Activated naive CD4-positive, alpha-beta T cell treated with anti-CD3 and anti-CD28 coated beads, Interleukin-2, amount 50 U/mL, for 24 hours (primary cell): ENCODE measurements around the gene ABR.
A peak's percentile ranks its signal among the peaks of the same experiment; 100 is the strongest.
"Not testable (repeated sequence)": the region's sequence is repeated elsewhere in the genome, so short reads cannot be mapped to it uniquely, and the experiment has no call there.

Source experiments
- H3K27ac Mint-ChIP-seq: one replicate; pipeline ENCODE4 v1.8.0; 2021; ENCODE audit warnings: mild to moderate bottlenecking, mixed read lengths
- H3K27me3 Mint-ChIP-seq: one replicate; pipeline ENCODE4 v1.8.0; 2021; ENCODE audit warnings: mixed read lengths
- H3K36me3 Mint-ChIP-seq: one replicate; pipeline ENCODE4 v1.8.0; 2021; ENCODE audit warnings: mixed read lengths
- H3K4me1 Mint-ChIP-seq: one replicate; pipeline ENCODE4 v1.8.0; 2021; ENCODE audit warnings: mixed read lengths
- H3K4me3 Mint-ChIP-seq: one replicate; pipeline ENCODE4 v1.8.0; 2021; ENCODE audit warnings: mild to moderate bottlenecking, mixed read lengths
- H3K9me3 Mint-ChIP-seq: one replicate; pipeline ENCODE4 v1.8.0; 2021; ENCODE audit warnings: mixed read lengths

The ABR gene

DNA sequence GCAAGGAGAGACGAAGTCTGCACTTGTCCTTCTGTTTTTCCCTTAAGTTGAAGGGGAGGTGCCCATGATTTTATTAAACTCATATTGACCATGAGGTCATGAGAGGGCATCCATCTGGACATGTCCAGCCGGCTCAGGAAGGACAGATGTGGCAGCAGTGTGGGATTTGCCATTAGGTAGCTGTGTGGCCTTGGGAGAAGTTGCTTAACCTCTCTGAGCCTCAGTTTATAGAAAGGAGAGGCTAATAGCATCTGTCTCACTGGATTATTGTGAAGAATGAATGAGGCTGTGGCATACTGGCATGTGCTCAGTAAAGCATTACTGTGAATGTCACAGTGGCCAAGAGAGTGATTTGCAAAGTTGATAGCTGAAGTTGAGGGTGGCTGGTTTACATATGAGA is 181.7 kb downstream of the ABR start:
- no peaks in the 10 kb centered on the region for H3K27me3 Mint-ChIP-seq
- H3K27ac Mint-ChIP-seq, result peak overlapping the region; percentile 93
- peaks cover 11% of the 10 kb centered on the region for H3K36me3 Mint-ChIP-seq
- H3K4me3 Mint-ChIP-seq, result peak overlapping the region; percentile 98
- H3K4me1 Mint-ChIP-seq, result peaks cover 25% of the 10 kb centered on the region
- H3K9me3 Mint-ChIP-seq, result no peaks in the 10 kb centered on the region

DNA sequence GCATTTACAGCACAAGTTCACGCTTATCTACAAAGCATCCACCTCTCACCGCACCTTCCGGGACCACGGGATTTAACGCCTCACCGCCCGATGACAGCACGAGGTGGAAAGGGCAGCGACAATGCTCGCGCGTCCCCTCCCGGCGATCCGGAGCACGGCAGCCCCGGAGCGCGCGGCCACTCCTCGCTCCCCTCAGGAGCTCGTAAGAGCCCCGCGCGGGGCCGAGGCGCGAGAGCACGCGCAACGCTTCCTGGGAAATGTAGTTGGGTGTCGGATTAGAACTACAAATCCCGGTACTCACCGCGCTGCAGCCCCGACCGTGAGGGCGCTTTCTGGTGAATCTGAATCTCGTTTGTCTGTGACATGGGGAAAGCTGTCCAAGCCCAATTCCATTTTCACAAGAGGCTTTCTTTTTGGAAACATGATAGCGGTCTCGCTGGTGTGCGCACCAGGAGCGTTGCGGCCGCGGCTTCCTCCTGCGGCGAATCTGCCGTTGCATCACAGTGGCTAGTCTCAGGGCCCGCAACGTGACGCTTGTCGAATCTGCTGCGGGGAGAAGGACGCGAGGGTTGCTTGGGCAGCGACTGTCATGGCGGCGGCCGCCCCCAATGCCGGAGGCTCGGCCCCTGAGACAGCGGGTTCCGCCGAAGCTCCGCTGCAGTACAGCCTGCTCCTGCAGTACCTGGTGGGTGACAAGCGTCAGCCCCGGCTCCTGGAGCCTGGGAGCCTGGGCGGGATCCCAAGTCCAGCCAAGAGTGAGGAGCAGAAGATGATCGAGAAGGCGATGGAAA is 183.0 kb downstream of the ABR start, which contains the start of gene TIMM22:
TIMM22 (plus strand) TSS at position 576 of the 791 bp plus-strand sequence; CDS start at position 590, 14 bp downstream.
- Mint-ChIP-seq H3K4me3 (peak within 1 kb of the TSS; percentile 98), H3K36me3 (peaks cover 8% of the 10 kb centered on the region), H3K27me3 (no peaks in the 10 kb centered on the region), H3K27ac (peak within 1 kb of the TSS; percentile 99), H3K4me1 (peaks cover 25% of the 10 kb centered on the region), H3K9me3 (no peaks in the 10 kb centered on the region)

DNA sequence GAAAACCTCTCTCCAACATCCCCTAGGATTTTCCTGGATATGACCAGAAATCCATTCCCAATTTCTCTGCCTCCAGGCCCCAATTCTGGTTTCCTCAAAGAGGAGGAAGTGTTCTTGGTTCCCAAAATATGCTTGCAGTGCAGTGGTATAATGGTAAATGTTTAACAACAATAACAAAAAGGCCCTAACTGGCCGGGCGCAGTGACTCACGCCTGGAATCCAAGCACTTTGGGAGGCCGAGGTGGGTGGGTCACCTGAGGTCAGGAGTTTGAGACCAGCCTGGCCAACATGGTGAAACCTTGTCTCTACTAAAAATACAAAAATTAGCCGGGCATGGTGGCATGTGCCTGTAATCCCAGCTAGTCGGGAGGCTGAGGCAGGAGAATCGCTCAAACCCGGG is 184.5 kb downstream of the ABR start:
- H3K4me1 Mint-ChIP-seq, result peaks cover 22% of the 10 kb centered on the region
- H3K4me3 Mint-ChIP-seq, H3K9me3 Mint-ChIP-seq, H3K36me3 Mint-ChIP-seq, H3K27me3 Mint-ChIP-seq, H3K27ac Mint-ChIP-seq: not testable (repeated sequence)

DNA sequence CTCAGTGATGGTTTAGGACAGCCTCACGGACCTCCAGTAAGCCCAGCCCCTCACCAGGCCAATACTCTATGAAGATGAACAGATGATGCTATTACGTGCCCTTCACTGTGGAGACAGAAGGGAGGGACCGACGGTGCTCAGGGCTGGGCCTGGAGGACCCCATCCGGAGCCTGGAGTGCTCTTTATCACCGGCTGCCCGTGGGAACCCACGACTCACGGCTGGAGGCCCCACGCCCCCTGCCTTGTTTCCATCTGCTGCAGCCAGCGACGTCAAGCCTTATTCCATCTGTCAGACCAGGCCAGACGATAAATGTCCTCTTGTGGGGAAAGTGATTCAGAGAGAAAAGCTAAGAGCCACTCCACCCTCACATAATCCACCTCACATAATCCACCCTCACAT is 186.8 kb downstream of the ABR start:
- no peak overlapping the region for H3K4me3 Mint-ChIP-seq
- H3K4me1 Mint-ChIP-seq, result peaks cover 3% of the 10 kb centered on the region
- peaks cover under 1% of the 10 kb centered on the region for H3K27me3 Mint-ChIP-seq
- H3K36me3 Mint-ChIP-seq, result no peaks in the 10 kb centered on the region
- no peak overlapping the region for H3K27ac Mint-ChIP-seq
- H3K9me3 Mint-ChIP-seq, result no peaks in the 10 kb centered on the region

DNA sequence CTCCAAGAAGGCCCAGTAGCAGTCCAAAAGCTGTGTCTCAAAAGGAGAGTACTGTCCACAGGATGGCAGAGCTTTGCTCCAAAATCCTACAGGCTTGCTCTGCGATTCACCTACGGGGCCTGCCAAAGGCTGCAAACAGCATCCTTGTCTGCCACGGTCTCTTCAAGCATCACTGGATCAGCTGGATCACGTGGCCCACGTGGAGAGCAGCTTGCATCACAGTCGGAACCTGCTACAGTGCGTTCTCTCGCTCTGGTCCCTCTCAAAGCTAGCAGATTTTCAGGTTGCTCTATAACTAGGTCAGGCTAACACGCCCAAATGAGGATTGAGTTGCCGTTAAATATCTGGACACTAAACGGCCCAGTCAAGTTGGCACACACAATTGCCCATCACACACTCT is 191.2 kb downstream of the ABR start:
- Mint-ChIP-seq H3K27ac (no peak overlapping the region), H3K4me1 (no peaks in the 10 kb centered on the region), H3K4me3 (no peak overlapping the region), H3K27me3 (peaks cover 2% of the 10 kb centered on the region), H3K36me3 (no peaks in the 10 kb centered on the region), H3K9me3 (no peaks in the 10 kb centered on the region)

- H3K4me1 Mint-ChIP-seq, result no peaks in the 10 kb centered on the region
- no peak overlapping the region for H3K27ac Mint-ChIP-seq
- H3K9me3 Mint-ChIP-seq, result no peaks in the 10 kb centered on the region
- H3K27me3 Mint-ChIP-seq, result peaks cover 2% of the 10 kb centered on the region
- no peak overlapping the region for H3K4me3 Mint-ChIP-seq
- no peaks in the 10 kb centered on the region for H3K36me3 Mint-ChIP-seq
Measured at GRCh38 chr17:987931-988330, 191.8 kb downstream of the ABR start.

GRCh38 chr17:986322-986929 is 193.4 kb downstream of the ABR start:
- H3K4me1 Mint-ChIP-seq, result no peaks in the 10 kb centered on the region
- H3K36me3 Mint-ChIP-seq, result no peaks in the 10 kb centered on the region
- no peak overlapping the region for H3K4me3 Mint-ChIP-seq
- peaks cover 2% of the 10 kb centered on the region for H3K27me3 Mint-ChIP-seq
- H3K9me3 Mint-ChIP-seq, result no peaks in the 10 kb centered on the region
- H3K27ac Mint-ChIP-seq, result no peak overlapping the region

DNA sequence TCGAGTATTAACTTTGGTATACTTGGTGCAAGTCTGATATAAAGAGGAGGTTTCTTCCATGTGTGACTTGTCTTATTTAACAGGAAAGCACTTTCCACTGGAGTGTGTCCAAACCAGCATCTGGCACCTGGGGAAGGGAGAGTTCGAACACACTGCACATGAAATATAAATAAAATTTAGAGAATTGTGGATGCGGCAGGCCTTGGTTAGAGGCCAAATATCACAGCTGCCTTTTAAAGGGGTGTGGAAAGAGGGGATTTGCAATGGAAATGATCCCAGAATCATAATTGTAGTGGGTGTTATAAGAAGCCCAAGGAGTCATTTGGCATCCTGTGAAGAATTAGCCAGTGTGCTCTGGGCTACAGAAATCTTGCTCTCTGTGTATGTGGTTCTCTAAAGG is 195.9 kb downstream of the ABR start:
- Mint-ChIP-seq H3K27ac (no peak overlapping the region), H3K4me3 (no peak overlapping the region), H3K9me3 (no peaks in the 10 kb centered on the region), H3K4me1 (peaks cover 10% of the 10 kb centered on the region), H3K27me3 (peaks cover 2% of the 10 kb centered on the region), H3K36me3 (no peaks in the 10 kb centered on the region)

DNA sequence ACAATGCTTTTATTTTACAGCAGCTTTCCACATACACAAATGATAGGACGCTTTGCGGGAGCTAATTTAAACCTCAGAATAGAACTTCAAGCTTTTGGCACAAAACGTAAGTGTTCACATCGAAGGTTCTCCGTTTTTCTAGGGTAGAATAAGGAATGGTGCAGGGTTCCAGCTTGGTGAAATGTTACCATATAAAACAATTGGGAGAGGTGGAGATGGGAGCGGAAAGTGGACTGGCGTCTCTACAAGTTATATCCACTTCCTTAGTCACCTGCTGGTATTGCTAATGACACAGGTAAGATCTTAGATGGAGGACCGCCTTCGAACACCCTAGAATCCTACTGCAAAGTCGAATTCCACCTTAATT is 198.5 kb downstream of the ABR start:
- Mint-ChIP-seq H3K27me3 (peaks cover 17% of the 10 kb centered on the region), H3K4me1 (peaks cover 15% of the 10 kb centered on the region), H3K27ac (peak overlapping the region; percentile 52), H3K4me3 (peak overlapping the region; percentile 75), H3K36me3 (no peaks in the 10 kb centered on the region), H3K9me3 (no peaks in the 10 kb centered on the region)

DNA sequence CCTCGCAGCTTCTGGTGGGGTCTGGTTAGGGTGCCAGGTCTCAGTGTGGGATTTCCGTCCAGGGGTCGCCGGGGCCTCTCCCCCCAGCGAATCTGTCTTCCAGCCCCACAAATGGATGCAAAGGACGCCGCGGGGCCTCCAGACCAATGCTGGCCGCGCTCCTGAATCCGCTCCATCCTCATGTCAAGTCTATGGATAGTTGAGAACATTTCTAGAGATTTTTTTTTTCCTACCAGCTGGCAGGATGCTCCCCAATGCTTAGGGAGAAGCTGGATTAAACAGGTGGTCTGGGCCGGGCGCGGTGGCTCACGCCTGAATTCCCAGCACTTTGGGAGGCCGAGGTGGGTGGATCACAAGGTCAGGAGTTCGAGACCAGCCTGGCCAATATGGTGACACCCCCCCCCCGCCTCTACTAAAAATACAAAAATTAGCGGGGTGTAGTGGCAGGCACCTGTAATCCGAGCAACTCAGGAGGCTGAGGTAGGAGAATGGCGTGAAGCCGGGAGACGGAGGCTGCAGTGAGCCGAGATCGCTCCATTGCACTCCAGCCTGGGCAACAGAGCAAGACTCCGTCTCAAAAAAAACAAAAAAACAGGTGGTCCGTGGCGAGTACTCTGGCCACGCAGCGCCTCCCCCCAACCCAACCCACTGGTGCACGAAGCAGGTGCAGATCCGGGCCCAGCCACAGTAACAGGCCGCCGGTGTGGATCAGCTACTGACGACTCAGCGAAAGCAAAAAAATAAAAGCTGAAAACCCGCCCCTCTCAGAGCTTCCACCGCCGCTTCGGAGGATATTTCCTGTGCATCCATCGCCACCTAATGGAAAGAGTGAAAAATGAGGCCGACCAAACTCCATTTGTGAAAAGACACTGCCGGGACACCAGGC is 199.1 kb downstream of the ABR start:
- H3K27me3 Mint-ChIP-seq, result peaks cover 21% of the 10 kb centered on the region
- H3K27ac Mint-ChIP-seq, result peak overlapping the region; percentile 52
- no peaks in the 10 kb centered on the region for H3K36me3 Mint-ChIP-seq
- peak overlapping the region; percentile 75 for H3K4me3 Mint-ChIP-seq
- H3K4me1 Mint-ChIP-seq, result peaks cover 15% of the 10 kb centered on the region
- H3K9me3 Mint-ChIP-seq, result no peaks in the 10 kb centered on the region

- Mint-ChIP-seq H3K27ac (no peak within 1 kb of the TSS), H3K9me3 (no peaks in the 10 kb centered on the region), H3K4me1 (peaks cover 15% of the 10 kb centered on the region), H3K36me3 (no peaks in the 10 kb centered on the region), H3K4me3 (peak within 1 kb of the TSS; percentile 74), H3K27me3 (peaks cover 27% of the 10 kb centered on the region)
Measured at GRCh38 chr17:979539-980405, 200.0 kb downstream of the ABR start, which contains the start of gene NXN. Gene NXN (minus strand): TSS chr17:979776.

DNA sequence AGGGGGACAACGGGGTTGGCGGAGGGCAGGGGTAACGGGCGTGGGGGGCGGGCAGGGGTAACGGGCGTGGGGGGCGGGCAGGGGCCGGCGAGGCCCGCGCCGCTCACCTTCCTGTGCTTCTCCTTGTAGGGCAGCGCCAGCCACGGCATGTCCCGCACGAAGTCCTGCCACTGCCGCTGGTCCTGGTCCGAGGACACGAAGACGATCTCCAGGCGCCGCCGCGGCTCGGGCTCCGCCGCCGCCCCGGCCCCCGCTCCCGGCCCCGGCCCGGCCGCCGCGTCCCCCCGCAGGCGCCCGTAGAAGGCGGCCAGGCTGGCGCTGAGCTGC is 200.6 kb downstream of the ABR start:
- H3K9me3 Mint-ChIP-seq, result no peaks in the 10 kb centered on the region
- H3K27me3 Mint-ChIP-seq, result peaks cover 27% of the 10 kb centered on the region
- no peak overlapping the region for H3K4me3 Mint-ChIP-seq
- H3K27ac Mint-ChIP-seq, result no peak overlapping the region
- H3K36me3 Mint-ChIP-seq, result no peaks in the 10 kb centered on the region
- peaks cover 15% of the 10 kb centered on the region for H3K4me1 Mint-ChIP-seq

DNA sequence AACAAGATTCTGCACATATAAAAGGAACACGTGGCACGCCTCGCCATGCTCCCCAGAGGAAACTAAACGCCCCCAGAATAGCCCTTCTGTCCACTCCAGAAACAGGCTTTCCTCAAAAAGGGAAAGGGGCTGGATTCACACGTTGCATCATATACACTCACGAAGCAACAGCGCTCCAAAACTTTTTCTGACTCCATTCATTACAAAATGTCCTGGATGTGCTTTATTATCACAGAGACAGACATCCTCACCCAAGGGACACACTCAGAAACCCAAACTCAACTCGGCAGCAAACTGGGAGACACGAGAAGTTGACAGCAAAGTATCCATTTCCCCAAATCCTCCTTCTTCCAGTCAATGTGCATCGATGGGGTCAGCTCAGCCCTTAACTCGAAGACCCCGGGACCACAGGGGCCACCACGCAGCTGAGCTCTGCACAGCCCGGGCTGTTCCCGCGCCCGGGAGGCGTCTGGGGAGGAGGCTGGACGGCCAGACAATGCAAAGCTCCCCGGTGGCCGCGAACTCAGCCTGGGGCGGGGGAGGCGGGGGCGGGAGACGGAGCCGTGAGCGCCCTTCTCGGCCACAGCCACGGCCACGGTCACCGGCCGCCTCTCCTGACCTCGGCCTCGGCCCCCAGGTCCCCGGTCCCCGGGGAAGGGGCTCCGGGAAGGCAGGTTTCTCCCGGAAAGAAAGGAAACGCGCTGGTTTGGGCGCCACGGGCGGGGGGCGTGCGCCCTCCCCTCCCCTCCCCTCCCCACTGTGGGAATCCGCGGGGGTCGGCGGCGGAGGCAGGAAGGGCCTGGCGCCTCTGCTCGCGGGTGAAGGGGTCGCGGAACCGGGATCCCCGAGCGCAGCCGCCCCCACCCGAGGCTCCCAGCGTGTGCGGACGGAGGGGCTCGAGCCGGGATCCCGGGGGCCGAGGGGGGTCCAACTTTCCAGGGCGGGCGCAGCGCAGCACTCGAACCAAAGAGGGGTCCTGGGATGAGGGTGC is 201.4 kb downstream of the ABR start:
- Mint-ChIP-seq H3K27me3 (peaks cover 28% of the 10 kb centered on the region), H3K36me3 (no peaks in the 10 kb centered on the region), H3K9me3 (no peaks in the 10 kb centered on the region), H3K27ac (peak overlapping the region; percentile 60), H3K4me1 (peaks cover 15% of the 10 kb centered on the region), H3K4me3 (peak overlapping the region; percentile 82)

GRCh38 chr17:977166-977565 is 202.6 kb downstream of the ABR start:
- Mint-ChIP-seq H3K27me3 (peaks cover 31% of the 10 kb centered on the region), H3K9me3 (no peaks in the 10 kb centered on the region), H3K27ac (no peak overlapping the region), H3K36me3 (no peaks in the 10 kb centered on the region), H3K4me3 (no peak overlapping the region), H3K4me1 (peaks cover 15% of the 10 kb centered on the region)
